Measurements from ENCODE around the gene GPR22. TPM values are rescaled to one million over a fixed set of nuclear protein-coding genes. Genes with fewer than 3 reads are reported as not detected.

The GPR22 gene
- total RNA-seq, 1 donor from 2014 or later: not detected

- Histone ChIP-seq H3K27me3 (no peaks in the 10 kb centered on the region), H3K9me3 (no peaks in the 10 kb centered on the region), H3K36me3 (no peaks in the 10 kb centered on the region), H3K4me3 (no peak overlapping the region), H3K4me1 (no peaks in the 10 kb centered on the region), H3K27ac (no peak overlapping the region)
- intact Hi-C loops (cut with DNase I): loop anchor here (5.0 kb wide), 1 partner anchor 258 kb away; no protein-coding TSS in a partner anchor
- ATAC-seq (no peak), DNase-seq (no peak)
- no peak for TF ChIP-seq CTCF (IDR thresholded peaks at IDR 0.05)
Observed at GRCh38 chr7:107464666-107465226, 5.1 kb upstream of the GPR22 start.

- no peak for ATAC-seq
- H3K27me3 ChIP-seq: no peaks in the 10 kb centered on the region
- intact Hi-C loops (cut with DNase I): no loop called here
Observed at GRCh38 chr7:107467972-107468371, 1.9 kb upstream of the GPR22 start.

GRCh38 chr7:107468824-107469223, 1.0 kb upstream of the GPR22 start:
- no peak for DNase-seq
- no peak for TF ChIP-seq CTCF (IDR thresholded peaks at IDR 0.05)
- no peaks in the 10 kb centered on the region for H3K9me3 ChIP-seq
- no peak overlapping the region for H3K27ac ChIP-seq
- no peaks in the 10 kb centered on the region for H3K27me3 ChIP-seq
- no peak overlapping the region for H3K4me3 ChIP-seq
- H3K36me3 ChIP-seq: no peaks in the 10 kb centered on the region
- intact Hi-C loops (cut with DNase I): no loop called here
- peaks cover 6% of the 10 kb centered on the region for H3K4me1 ChIP-seq
- ATAC-seq: no peak

More at GRCh38 chr7:107467972-107468371, 1.9 kb upstream of the GPR22 start:
- H3K4me1 ChIP-seq: peaks cover 6% of the 10 kb centered on the region
- H3K9me3 ChIP-seq: no peaks in the 10 kb centered on the region
- no peak for DNase-seq
- no peak overlapping the region for H3K27ac ChIP-seq
- no peak for TF ChIP-seq CTCF (IDR thresholded peaks at IDR 0.05)
- H3K4me3 ChIP-seq: no peak overlapping the region
- no peaks in the 10 kb centered on the region for H3K36me3 ChIP-seq

- Histone ChIP-seq H3K4me3 (no peak overlapping the region), H3K9me3 (no peaks in the 10 kb centered on the region), H3K27ac (no peak overlapping the region), H3K4me1 (peaks cover 6% of the 10 kb centered on the region), H3K36me3 (no peaks in the 10 kb centered on the region), H3K27me3 (no peaks in the 10 kb centered on the region)
- intact Hi-C loops (cut with DNase I): no loop called here
- ATAC-seq: no peak
- no peak for TF ChIP-seq CTCF (IDR thresholded peaks at IDR 0.05)
- no peak for DNase-seq
Observed at GRCh38 chr7:107471292-107472070, 1.6 kb downstream of the GPR22 start.

GRCh38 chr7:107472116-107472515, 2.3 kb downstream of the GPR22 start:
- Histone ChIP-seq H3K36me3 (no peaks in the 10 kb centered on the region), H3K27me3 (no peaks in the 10 kb centered on the region), H3K4me1 (peaks cover 6% of the 10 kb centered on the region), H3K9me3 (no peaks in the 10 kb centered on the region), H3K4me3 (no peak overlapping the region), H3K27ac (no peak overlapping the region)
- intact Hi-C loops (cut with DNase I): no loop called here
- ATAC-seq (no peak), DNase-seq (no peak)
- no peak for TF ChIP-seq CTCF (IDR thresholded peaks at IDR 0.05)
